ENCODE measurements around the gene PHF24. TPM values are rescaled to one million over a fixed set of nuclear protein-coding genes. Genes with fewer than 3 reads are reported as not detected.
A peak's percentile ranks its signal among the peaks of the same experiment; 100 is the strongest.

Gene PHF24
- total RNA-seq, 1 donor from 2014 or later: 0.13 TPM

DNA sequence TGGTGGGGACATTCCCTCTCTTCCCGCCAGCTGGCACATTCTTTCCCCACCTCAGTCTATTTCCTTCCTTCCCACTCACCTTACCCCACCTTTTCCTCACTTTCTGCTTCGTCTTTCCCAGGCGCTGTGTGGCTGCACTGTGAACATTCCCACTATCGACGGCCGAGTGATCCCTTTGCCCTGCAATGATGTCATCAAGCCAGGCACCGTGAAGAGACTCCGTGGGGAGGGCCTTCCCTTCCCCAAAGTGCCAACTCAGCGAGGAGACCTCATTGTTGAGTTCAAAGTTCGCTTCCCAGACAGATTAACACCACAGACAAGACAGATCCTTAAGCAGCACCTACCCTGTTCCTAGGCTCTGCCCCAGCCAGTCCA lies 38.8 kb downstream of the PHF24 start:
- Mint-ChIP-seq H3K27ac (ENCODE audit: unreplicated experiment) (peak overlapping the region; percentile 23), H3K9me3 (ENCODE audit: unreplicated experiment) (no peaks in the 10 kb centered on the region), H3K27me3 (ENCODE audit: unreplicated experiment) (peaks cover 19% of the 10 kb centered on the region), H3K36me3 (ENCODE audit: low read depth, unreplicated experiment) (peaks cover 14% of the 10 kb centered on the region), H3K4me1 (ENCODE audit: unreplicated experiment) (peaks cover 61% of the 10 kb centered on the region), H3K4me3 (ENCODE audit: unreplicated experiment) (peak overlapping the region; percentile 78)
- DNase-seq (ENCODE audit: low spot score): no peak
- no peak for TF ChIP-seq CTCF (IDR thresholded peaks at IDR 0.05; ENCODE audit: unreplicated experiment)

DNA sequence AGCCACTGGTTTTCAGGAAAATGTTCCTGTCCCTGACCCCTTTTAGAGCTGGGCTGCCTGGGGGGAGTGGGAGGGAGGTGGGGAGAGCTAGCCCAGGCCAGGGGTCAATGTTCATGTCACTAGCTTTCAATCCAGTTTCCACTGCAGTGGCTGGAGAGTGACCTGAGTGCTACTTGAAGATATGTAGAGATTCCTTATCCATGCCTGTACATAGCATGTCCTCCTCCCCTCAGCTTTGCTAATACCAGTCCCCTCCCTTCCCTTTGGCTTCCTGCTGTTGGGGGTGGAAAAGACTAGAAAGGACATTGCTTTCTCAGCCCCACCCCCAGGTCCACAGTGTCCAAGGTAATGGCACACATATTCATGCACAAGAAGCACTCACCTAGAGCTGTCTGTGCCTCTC lies 39.3 kb downstream of the PHF24 start:
- Mint-ChIP-seq H3K27me3 (ENCODE audit: unreplicated experiment) (peaks cover 17% of the 10 kb centered on the region), H3K27ac (ENCODE audit: unreplicated experiment) (no peak overlapping the region), H3K4me3 (ENCODE audit: unreplicated experiment) (no peak overlapping the region), H3K36me3 (ENCODE audit: low read depth, unreplicated experiment) (peaks cover 14% of the 10 kb centered on the region), H3K9me3 (ENCODE audit: unreplicated experiment) (no peaks in the 10 kb centered on the region), H3K4me1 (ENCODE audit: unreplicated experiment) (peaks cover 57% of the 10 kb centered on the region)
- DNase-seq (ENCODE audit: low spot score): no peak
- no peak for TF ChIP-seq CTCF (IDR thresholded peaks at IDR 0.05; ENCODE audit: unreplicated experiment)

DNA sequence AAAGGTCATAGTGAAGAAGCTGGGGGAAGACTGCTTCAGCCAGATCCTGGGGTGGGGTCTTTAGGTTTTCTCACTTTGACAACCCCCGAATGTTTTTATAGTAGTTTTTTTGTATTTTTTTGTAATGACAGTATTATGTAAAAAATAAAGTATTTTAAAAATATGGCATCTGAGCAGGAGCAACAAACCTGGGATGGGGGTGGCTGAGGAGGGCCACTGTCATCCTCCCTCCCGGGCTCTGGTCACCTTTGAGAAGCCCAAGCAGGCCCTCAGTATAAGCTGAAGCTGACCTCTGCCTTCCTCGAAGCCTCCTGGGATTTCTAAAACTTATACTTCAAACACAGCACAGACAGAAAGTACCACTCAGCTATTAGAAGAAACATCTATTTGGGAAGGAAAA lies 40.2 kb downstream of the PHF24 start:
- Mint-ChIP-seq H3K4me1 (ENCODE audit: unreplicated experiment) (peaks cover 50% of the 10 kb centered on the region), H3K9me3 (ENCODE audit: unreplicated experiment) (no peaks in the 10 kb centered on the region), H3K4me3 (ENCODE audit: unreplicated experiment) (no peak overlapping the region), H3K36me3 (ENCODE audit: low read depth, unreplicated experiment) (peaks cover 14% of the 10 kb centered on the region), H3K27ac (ENCODE audit: unreplicated experiment) (no peak overlapping the region), H3K27me3 (ENCODE audit: unreplicated experiment) (peaks cover 14% of the 10 kb centered on the region)
- no peak for TF ChIP-seq CTCF (IDR thresholded peaks at IDR 0.05; ENCODE audit: unreplicated experiment)
- no peak for DNase-seq (ENCODE audit: low spot score)

- no peaks in the 10 kb centered on the region for H3K9me3 Mint-ChIP-seq (ENCODE audit: unreplicated experiment)
- H3K4me3 Mint-ChIP-seq (ENCODE audit: unreplicated experiment): no peak overlapping the region
- peaks cover 37% of the 10 kb centered on the region for H3K4me1 Mint-ChIP-seq (ENCODE audit: unreplicated experiment)
- no peak for DNase-seq (ENCODE audit: low spot score)
- H3K27me3 Mint-ChIP-seq (ENCODE audit: unreplicated experiment): peaks cover 7% of the 10 kb centered on the region
- peaks cover 18% of the 10 kb centered on the region for H3K36me3 Mint-ChIP-seq (ENCODE audit: low read depth, unreplicated experiment)
- no peak for TF ChIP-seq CTCF (IDR thresholded peaks at IDR 0.05; ENCODE audit: unreplicated experiment)
- H3K27ac Mint-ChIP-seq (ENCODE audit: unreplicated experiment): no peak overlapping the region
Measured at GRCh38 chr9:34999576-34999975, 41.5 kb downstream of the PHF24 start.

DNA sequence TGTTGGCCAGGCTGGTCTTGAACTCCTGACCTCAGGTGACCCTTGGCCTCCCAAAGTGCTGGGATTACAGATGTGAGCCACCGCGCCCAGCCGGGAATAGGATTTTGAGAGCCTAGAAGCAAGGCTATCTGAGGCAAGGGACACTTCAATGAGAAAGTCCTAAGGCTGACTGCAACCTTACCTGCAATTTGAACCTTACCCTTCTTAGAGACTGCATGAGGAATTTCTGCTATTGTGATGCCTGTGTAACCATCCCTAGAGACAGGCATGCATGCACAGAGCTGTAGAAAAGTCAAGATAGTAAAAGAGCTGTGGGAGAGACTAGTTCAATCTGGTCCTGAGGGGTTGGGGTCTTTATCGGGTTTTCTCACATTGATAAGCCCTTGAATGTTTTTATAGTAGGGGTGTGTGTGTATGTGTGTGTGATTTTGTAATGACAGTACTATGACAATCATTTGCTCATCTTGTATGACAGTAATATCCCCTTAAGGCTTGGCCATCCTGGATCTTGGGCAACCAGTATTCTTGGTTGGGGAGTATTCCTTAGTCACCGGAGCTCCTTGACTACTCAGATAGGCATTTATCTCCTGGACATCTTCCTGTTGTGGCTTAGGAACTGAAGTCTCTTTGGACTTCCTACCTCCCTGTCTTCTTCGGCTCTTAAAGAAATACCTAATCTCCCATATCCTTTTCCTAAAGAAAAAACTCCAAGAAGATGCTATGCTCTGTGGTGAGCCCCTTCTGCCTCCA lies 42.6 kb downstream of the PHF24 start:
- no peak overlapping the region for H3K4me3 Mint-ChIP-seq (ENCODE audit: unreplicated experiment)
- peaks cover 18% of the 10 kb centered on the region for H3K36me3 Mint-ChIP-seq (ENCODE audit: low read depth, unreplicated experiment)
- no peaks in the 10 kb centered on the region for H3K9me3 Mint-ChIP-seq (ENCODE audit: unreplicated experiment)
- peaks cover 8% of the 10 kb centered on the region for H3K27me3 Mint-ChIP-seq (ENCODE audit: unreplicated experiment)
- TF ChIP-seq CTCF (IDR thresholded peaks at IDR 0.05; ENCODE audit: unreplicated experiment): no peak
- DNase-seq (ENCODE audit: low spot score): no peak
- H3K4me1 Mint-ChIP-seq (ENCODE audit: unreplicated experiment): peaks cover 27% of the 10 kb centered on the region
- H3K27ac Mint-ChIP-seq (ENCODE audit: unreplicated experiment): no peak overlapping the region
